Neural cell (in vitro differentiated cells): ENCODE measurements around the gene HERC2.

Source experiments
- EZH2 ChIP-seq: fragments of 200-600, 300-800 bp; shearing (Covaris generic), sonication (generic); IDR thresholded peaks from 2 replicates; pipeline ENCODE4 v1.6.1; 2014; ENCODE audit warnings: antibody characterized with exemption, low read length, borderline replicate concordance, mild to moderate bottlenecking; ENCODE audit not compliant: insufficient read depth, poor library complexity, severe bottlenecking
- MXI1 ChIP-seq: fragments of 450-650 bp; conservative IDR thresholded peaks from 2 replicates; pipeline ENCODE4 v1.6.1; 2014; ENCODE audit warnings: antibody characterized with exemption, mild to moderate bottlenecking; ENCODE audit not compliant: poor library complexity, severe bottlenecking
- POLR2AphosphoS5 ChIP-seq: IDR thresholded peaks from 2 replicates; pipeline ENCODE4 v1.6.1; 2012
- RAD21 ChIP-seq: fragments of 450-650 bp; conservative IDR thresholded peaks from 2 replicates; pipeline ENCODE4 v1.6.1; 2014; ENCODE audit warnings: antibody characterized with exemption, mild to moderate bottlenecking, moderate library complexity
- TAF1 ChIP-seq: IDR thresholded peaks from 2 replicates; pipeline ENCODE4 v1.6.1; 2012; ENCODE audit warnings: low read depth
- TF ChIP-seq, protein P1 (sequence below): fragments of 450-650 bp; IDR thresholded peaks from 2 replicates; pipeline ENCODE4 v1.5.1; 2014; ENCODE audit warnings: antibody characterized with exemption, mild to moderate bottlenecking, moderate library complexity; ENCODE audit not compliant: poor library complexity, severe bottlenecking
- TF ChIP-seq, protein P2 (sequence below): IDR thresholded peaks from 2 replicates; pipeline ENCODE4 v1.6.1; 2012; ENCODE audit warnings: borderline replicate concordance

DNA sequence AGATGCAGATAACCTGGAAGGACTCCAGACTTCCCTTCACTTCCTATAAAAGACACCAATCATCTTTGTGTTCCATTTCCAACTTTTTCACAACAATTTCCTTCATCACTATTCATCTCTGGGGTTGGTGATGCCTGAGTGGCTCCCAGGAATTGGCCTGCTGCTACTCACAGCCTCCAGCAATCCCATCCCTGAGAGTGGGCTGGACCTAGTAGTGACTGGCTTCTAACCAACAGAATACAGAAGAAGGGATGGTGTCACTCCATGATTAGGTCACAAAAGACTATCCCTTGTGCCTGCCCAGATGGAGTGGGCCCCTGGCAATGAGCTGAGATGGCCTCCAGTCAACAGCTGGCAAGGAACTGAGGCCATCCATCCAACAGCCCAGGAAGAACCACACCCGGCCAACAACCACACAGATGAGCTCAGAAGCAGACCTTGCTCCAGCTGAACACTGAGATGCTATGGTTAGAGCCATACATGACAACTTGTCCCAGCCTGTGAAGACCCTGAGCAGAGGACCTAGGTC is 243.7 kb downstream of the HERC2 start:
- TF ChIP-seq, protein P1, sequence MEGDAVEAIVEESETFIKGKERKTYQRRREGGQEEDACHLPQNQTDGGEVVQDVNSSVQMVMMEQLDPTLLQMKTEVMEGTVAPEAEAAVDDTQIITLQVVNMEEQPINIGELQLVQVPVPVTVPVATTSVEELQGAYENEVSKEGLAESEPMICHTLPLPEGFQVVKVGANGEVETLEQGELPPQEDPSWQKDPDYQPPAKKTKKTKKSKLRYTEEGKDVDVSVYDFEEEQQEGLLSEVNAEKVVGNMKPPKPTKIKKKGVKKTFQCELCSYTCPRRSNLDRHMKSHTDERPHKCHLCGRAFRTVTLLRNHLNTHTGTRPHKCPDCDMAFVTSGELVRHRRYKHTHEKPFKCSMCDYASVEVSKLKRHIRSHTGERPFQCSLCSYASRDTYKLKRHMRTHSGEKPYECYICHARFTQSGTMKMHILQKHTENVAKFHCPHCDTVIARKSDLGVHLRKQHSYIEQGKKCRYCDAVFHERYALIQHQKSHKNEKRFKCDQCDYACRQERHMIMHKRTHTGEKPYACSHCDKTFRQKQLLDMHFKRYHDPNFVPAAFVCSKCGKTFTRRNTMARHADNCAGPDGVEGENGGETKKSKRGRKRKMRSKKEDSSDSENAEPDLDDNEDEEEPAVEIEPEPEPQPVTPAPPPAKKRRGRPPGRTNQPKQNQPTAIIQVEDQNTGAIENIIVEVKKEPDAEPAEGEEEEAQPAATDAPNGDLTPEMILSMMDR: no peak
- TF ChIP-seq, protein P2, sequence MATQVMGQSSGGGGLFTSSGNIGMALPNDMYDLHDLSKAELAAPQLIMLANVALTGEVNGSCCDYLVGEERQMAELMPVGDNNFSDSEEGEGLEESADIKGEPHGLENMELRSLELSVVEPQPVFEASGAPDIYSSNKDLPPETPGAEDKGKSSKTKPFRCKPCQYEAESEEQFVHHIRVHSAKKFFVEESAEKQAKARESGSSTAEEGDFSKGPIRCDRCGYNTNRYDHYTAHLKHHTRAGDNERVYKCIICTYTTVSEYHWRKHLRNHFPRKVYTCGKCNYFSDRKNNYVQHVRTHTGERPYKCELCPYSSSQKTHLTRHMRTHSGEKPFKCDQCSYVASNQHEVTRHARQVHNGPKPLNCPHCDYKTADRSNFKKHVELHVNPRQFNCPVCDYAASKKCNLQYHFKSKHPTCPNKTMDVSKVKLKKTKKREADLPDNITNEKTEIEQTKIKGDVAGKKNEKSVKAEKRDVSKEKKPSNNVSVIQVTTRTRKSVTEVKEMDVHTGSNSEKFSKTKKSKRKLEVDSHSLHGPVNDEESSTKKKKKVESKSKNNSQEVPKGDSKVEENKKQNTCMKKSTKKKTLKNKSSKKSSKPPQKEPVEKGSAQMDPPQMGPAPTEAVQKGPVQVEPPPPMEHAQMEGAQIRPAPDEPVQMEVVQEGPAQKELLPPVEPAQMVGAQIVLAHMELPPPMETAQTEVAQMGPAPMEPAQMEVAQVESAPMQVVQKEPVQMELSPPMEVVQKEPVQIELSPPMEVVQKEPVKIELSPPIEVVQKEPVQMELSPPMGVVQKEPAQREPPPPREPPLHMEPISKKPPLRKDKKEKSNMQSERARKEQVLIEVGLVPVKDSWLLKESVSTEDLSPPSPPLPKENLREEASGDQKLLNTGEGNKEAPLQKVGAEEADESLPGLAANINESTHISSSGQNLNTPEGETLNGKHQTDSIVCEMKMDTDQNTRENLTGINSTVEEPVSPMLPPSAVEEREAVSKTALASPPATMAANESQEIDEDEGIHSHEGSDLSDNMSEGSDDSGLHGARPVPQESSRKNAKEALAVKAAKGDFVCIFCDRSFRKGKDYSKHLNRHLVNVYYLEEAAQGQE: no peak
- TF ChIP-seq EZH2 (no peak), TAF1 (no peak), POLR2AphosphoS5 (no peak), RAD21 (no peak), MXI1 (no peak)
